GM23248 (cell line): ENCODE results near the gene ZNF407.

Experiments
- EZH2 ChIP-seq: fragments of 200-600 bp; sonication (generic); IDR thresholded peaks from 2 replicates; pipeline ENCODE4 v1.6.1; 2018; ENCODE audit warnings: antibody characterized with exemption, mild to moderate bottlenecking; ENCODE audit not compliant: insufficient read depth, poor library complexity, severe bottlenecking
- EZH2phosphoT487 ChIP-seq: fragments of 200-600 bp; sonication (generic); IDR thresholded peaks from 2 replicates; pipeline ENCODE4 v1.6.1; 2018; ENCODE audit warnings: antibody characterized with exemption, moderate library complexity, mild to moderate bottlenecking, low read depth; ENCODE audit not compliant: insufficient read depth

DNA sequence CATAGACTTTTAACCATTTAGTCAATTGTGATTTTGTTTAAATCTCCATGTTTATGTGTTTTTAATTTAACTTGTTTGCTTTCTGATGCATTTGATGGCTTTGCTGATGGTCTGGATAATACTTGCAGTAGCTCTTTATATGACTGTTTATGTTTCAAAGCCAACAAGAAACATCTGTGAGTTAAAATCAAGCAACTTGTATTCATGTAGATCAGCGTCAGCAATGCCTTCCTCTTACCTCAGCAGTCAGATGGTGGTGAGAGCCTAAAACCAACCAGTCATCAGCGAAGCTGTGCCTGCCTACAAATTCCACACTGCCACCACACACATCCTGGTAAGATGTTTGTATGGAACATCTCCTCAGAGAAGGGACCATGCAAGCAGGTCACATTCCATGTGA lies 379.4 kb downstream of the ZNF407 start:
- TF ChIP-seq EZH2 (no peak), EZH2phosphoT487 (no peak)
